Gastroesophageal sphincter (tissue), 4 donors: ENCODE data around the gene CACNA1D. TPM values are rescaled to one million over a fixed set of nuclear protein-coding genes. Genes with fewer than 3 reads are reported as not detected.

Experiments used
- ATAC-seq: fragments of 150-250 bp; one replicate; pipeline ENCODE4 v1.9.1; 2016; ENCODE audit warnings: mild to moderate bottlenecking, moderate library complexity
- H3K27ac ChIP-seq, 4 donors: fragments of 200-600 bp; sonication (generic) in 3 of 4; 1 replicate in 3 of 4; 2 replicates in 1 of 4; pipeline ENCODE4 v1.5.1; 2016 to 2019
- H3K27me3 ChIP-seq: fragments of 200-600 bp; sonication (generic); one replicate; pipeline ENCODE4 v1.5.1; 2019
- H3K36me3 ChIP-seq, 2 donors: fragments of 200-600 bp; sonication (generic); one replicate each; pipeline ENCODE4 v1.5.1; 2019; ENCODE audit warnings: control low read depth in 1 of 2
- H3K4me1 ChIP-seq, 3 donors: fragments of 200-600 bp; sonication (generic); 1 replicate in 2 of 3; 2 replicates in 1 of 3; pipeline ENCODE4 v1.5.1; 2016 to 2019; ENCODE audit warnings: control low read depth in 2 of 3
- H3K4me3 ChIP-seq, 2 donors: fragments of 200-600 bp; sonication (generic); one replicate each; pipeline ENCODE4 v1.5.1; 2019; ENCODE audit warnings: mild to moderate bottlenecking in 1 of 2, moderate library complexity in 1 of 2
- H3K9me3 ChIP-seq, 3 donors: fragments of 200-600 bp; sonication (generic); one replicate each; pipeline ENCODE4 v1.5.1; 2017 to 2019; ENCODE audit warnings: control low read depth in 2 of 3
- EP300 ChIP-seq: sonication (generic); formaldehyde crosslinking; IDR thresholded peaks from one replicate; pipeline ENCODE4 v1.6.1; 2017; ENCODE audit warnings: antibody characterized with exemption, mild to moderate bottlenecking
- POLR2A ChIP-seq, 2 donors: fragments of 450-650 bp; IDR thresholded peaks; one replicate each; pipeline ENCODE4 v1.6.1; 2017; ENCODE audit warnings: antibody characterized with exemption in 2 of 2, mild to moderate bottlenecking in 2 of 2, moderate library complexity in 1 of 2
- POLR2AphosphoS5 ChIP-seq: sonication (generic); formaldehyde crosslinking; IDR thresholded peaks from one replicate; pipeline ENCODE4 v1.6.1; 2017; ENCODE audit warnings: antibody characterized with exemption
- WGBS, 2 donors: methylation state at CpG; one replicate each; pipeline ENCODE4 v1.1.5; 2018; ENCODE audit warnings: low coverage in 1 of 2; 5-methylcytosine and 5-hydroxymethylcytosine counted together
- total RNA-seq, 4 donors: library from RNA; depleted of rRNA; stranded (reverse); fragments of >200 nt; gene quantifications; one replicate each; pipeline ENCODE4 v1.1.0, GENCODE V29; 2016
- TF ChIP-seq, protein P1 (sequence below), 4 experiments: fragments of 200-600 bp in 2 of 4; fragments of 450-650 bp in 2 of 4; sonication (generic) in 1 of 4; IDR thresholded peaks; one replicate each; pipeline ENCODE4 v1.5.1; 2017 to 2019; ENCODE audit warnings: antibody characterized with exemption in 4 of 4, mild to moderate bottlenecking in 2 of 4, moderate library complexity in 2 of 4

CACNA1D gene
- total RNA-seq, 4 donors from 2014 or later, result 0.52 to 5.7 (median 3.6) TPM

DNA sequence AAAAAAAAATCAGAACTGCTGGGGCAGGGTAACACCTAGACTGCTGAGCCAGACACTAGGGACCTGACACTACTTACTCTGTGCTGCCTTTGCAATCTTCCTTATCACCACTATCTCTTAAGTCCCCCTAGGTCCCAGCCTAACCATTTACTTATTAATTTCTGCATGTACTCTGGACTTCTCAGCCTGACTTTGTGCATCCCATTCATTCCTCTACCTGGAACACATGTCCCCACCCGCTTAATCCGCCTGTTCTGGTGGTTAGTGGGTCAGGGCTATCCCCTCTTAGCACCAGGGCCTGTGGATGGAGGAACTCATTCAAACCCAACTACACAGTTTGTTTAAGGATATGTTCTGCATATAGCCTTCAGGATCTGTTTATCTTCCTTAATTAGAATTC is 5.0 kb upstream of the CACNA1D start:
- TF ChIP-seq POLR2A (IDR thresholded peaks at IDR 0.05) (no peak), POLR2AphosphoS5 (no peak), EP300 (no peak)
- TF ChIP-seq, protein P1, sequence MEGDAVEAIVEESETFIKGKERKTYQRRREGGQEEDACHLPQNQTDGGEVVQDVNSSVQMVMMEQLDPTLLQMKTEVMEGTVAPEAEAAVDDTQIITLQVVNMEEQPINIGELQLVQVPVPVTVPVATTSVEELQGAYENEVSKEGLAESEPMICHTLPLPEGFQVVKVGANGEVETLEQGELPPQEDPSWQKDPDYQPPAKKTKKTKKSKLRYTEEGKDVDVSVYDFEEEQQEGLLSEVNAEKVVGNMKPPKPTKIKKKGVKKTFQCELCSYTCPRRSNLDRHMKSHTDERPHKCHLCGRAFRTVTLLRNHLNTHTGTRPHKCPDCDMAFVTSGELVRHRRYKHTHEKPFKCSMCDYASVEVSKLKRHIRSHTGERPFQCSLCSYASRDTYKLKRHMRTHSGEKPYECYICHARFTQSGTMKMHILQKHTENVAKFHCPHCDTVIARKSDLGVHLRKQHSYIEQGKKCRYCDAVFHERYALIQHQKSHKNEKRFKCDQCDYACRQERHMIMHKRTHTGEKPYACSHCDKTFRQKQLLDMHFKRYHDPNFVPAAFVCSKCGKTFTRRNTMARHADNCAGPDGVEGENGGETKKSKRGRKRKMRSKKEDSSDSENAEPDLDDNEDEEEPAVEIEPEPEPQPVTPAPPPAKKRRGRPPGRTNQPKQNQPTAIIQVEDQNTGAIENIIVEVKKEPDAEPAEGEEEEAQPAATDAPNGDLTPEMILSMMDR (IDR thresholded peaks at IDR 0.05), result no peak
- Histone ChIP-seq H3K4me3 (no peak overlapping the region), H3K36me3 (no peaks in the 10 kb centered on the region), H3K9me3 (no peaks in the 10 kb centered on the region), H3K27ac (no peak overlapping the region), H3K27me3 (peaks cover 7% of the 10 kb centered on the region), H3K4me1 (peaks cover 0 to 15% (median 0%) of the 10 kb centered on the region in 3 donors)
- 100% methylated on average over 2 of the region's 2 CpGs for WGBS, 2 donors
- no peak for ATAC-seq

DNA sequence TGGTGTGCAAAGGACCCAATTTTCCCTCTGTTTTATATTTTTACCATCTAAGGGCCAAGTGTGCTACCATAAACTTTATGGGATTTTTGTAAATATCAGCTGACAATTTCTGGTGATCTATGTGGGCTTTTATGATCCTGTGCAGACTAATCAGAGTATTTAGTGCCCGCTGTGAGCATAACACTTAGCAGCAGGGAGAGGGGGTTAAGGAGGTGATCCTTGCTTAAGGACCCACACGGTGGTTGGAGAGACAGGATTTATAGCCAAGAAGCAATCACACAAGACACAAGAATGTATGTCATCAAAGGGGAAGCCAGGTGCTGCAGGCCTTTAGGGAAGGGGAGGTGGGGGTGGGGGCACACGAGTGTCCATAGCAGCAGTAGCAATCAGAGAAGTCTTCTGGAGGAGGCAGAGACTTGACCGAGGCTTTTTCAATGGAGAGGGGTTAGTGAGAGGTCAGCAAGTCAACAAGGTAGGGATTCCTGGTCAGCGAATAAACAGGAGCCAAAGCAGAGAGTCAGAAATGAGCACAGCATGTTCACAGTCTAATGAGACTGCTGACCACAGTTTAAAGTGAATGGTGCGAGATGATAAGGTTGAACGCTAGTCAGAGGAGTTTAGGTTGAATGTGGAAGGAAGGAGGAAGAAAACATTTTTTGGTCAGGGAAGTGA is 4.5 kb upstream of the CACNA1D start:
- no peak for ATAC-seq
- TF ChIP-seq POLR2AphosphoS5, result no peak
- TF ChIP-seq, protein P1 (IDR thresholded peaks at IDR 0.05), result no peak
- TF ChIP-seq EP300, result no peak
- Histone ChIP-seq H3K4me1 (peaks cover 0 to 18% (median 0%) of the 10 kb centered on the region in 3 donors), H3K4me3 (no peak overlapping the region), H3K27ac (no peak overlapping the region), H3K27me3 (peaks cover 10% of the 10 kb centered on the region), H3K9me3 (no peaks in the 10 kb centered on the region), H3K36me3 (no peaks in the 10 kb centered on the region)
- WGBS, 2 donors, result 62 to 75% methylated on average over 7 of the region's 7 CpGs

DNA sequence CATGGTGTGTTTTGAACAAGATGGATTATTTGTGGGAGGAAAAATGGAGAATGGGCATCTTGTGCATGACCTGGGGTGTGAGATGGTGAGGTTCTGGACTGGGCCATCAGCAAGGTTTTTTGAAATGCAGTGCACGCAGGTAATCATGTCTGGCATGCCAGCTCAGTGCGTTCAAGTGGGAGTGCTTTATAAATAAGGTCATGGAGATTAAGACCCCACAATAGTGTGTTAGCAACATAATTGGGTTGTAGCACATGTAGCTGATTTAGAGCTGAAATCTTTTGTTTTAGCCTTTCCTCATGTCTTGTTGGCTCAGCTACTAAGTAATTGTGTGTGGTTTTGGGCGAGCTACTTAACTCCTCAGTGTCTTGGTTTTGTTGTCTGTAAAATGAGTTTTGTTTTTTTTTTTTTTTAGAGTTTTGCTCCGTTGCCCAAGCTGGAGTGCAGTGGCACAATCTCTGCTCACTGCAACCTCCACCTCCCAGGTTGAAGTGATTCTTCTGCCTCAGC is 3.9 kb upstream of the CACNA1D start:
- Histone ChIP-seq H3K27me3 (peaks cover 16% of the 10 kb centered on the region), H3K36me3 (no peaks in the 10 kb centered on the region), H3K4me1 (peaks cover 0 to 24% (median 5%) of the 10 kb centered on the region in 3 donors), H3K27ac (no peak overlapping the region), H3K9me3 (no peaks in the 10 kb centered on the region), H3K4me3 (no peak overlapping the region)
- TF ChIP-seq, protein P1 (IDR thresholded peaks at IDR 0.05), result no peak
- TF ChIP-seq POLR2AphosphoS5 (no peak), POLR2A (IDR thresholded peaks at IDR 0.05) (no peak), EP300 (no peak)
- WGBS, 2 donors, result 76 to 100% methylated on average over 2 to 3 of the region's 4 CpGs
- ATAC-seq, result no peak

DNA sequence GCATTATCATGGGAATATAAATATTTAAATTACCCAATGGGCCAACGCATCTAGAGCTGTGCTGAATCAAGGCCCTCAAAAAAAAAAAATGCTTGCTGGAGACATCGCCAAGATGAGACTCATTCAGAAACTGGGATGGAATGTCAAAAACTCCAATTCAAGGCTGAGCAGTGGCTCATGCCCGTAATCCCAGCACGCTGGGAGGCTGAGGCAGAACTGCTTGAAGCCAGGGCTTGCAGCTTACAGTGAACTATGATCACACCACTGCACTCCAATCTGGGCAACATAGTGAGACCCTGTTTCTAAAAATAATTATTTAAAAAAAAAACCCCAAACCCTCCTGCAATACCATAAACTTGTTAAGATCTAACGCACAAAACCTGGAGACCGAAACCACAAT is 3.1 kb upstream of the CACNA1D start:
- Histone ChIP-seq H3K4me1 (peaks cover 0 to 32% (median 10%) of the 10 kb centered on the region in 3 donors), H3K27ac (no peak overlapping the region), H3K4me3 (no peak overlapping the region), H3K36me3 (no peaks in the 10 kb centered on the region), H3K9me3 (no peaks in the 10 kb centered on the region), H3K27me3 (peaks cover 23% of the 10 kb centered on the region)
- no peak for ATAC-seq
- WGBS, 2 donors, result 70 to 77% methylated on average over 5 to 6 of the region's 6 CpGs
- no peak for TF ChIP-seq EP300
- TF ChIP-seq, protein P1 (IDR thresholded peaks at IDR 0.05), result no peak

DNA sequence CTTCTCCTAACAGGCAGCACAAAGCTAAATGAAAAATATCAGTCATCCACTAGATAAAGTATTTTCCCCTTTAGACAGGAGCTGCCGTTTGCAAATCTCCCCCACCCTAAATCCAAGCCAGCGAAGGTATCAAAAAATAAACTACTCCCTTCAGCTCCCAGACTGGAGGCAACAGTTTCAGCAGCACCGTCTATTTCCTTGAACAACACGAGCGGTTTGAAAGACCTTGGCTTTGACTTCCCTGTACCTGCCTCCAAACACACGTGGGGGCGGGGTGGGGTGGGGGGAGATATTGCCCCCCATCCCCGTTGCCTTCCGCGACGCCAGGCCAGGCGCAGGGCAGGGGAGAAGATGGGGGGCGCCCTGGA is 832 bp upstream of the CACNA1D start:
- H3K9me3 ChIP-seq, result no peaks in the 10 kb centered on the region
- H3K4me3 ChIP-seq, result peak overlapping the region in 1 of 2 donors; percentile 64
- 17 to 25% methylated on average over 2 to 6 of the region's 13 CpGs for WGBS, 2 donors
- TF ChIP-seq, protein P1 (IDR thresholded peaks at IDR 0.05), result no peak
- TF ChIP-seq EP300 (no peak), POLR2AphosphoS5 (no peak), POLR2A (IDR thresholded peaks at IDR 0.05) (no peak)
- peaks cover 0 to 52% (median 10%) of the 10 kb centered on the region in 3 donors for H3K4me1 ChIP-seq
- no peaks in the 10 kb centered on the region for H3K36me3 ChIP-seq
- H3K27ac ChIP-seq, result peak overlapping the region in 2 of 4 donors; percentile 27 to 71
- peaks cover 25% of the 10 kb centered on the region for H3K27me3 ChIP-seq
- no peak for ATAC-seq
